AG10803 (cell line): Measurements from ENCODE around the gene PFDN6.
A peak's percentile ranks its signal among the peaks of the same experiment; 100 is the strongest.

Experiments
- DNase-seq: peaks from one replicate; pipeline ENCODE4 v3.0.0; 2010; ENCODE audit warnings: low read depth
- H3K4me3 ChIP-seq: 2 replicates; pipeline ENCODE4 v1.5.1; 2011; ENCODE audit warnings: mild to moderate bottlenecking, low read length, control low read depth
- TF ChIP-seq, protein P1 (sequence below): conservative IDR thresholded peaks from 2 replicates; pipeline ENCODE4 v1.5.1; 2011; ENCODE audit warnings: mild to moderate bottlenecking, low read length, control low read depth, inconsistent platforms

The PFDN6 gene

GRCh38 chr6:33297956-33298772 is 8.8 kb downstream of the PFDN6 start:
- DNase-seq, result peak; percentile 87
- TF ChIP-seq, protein P1, sequence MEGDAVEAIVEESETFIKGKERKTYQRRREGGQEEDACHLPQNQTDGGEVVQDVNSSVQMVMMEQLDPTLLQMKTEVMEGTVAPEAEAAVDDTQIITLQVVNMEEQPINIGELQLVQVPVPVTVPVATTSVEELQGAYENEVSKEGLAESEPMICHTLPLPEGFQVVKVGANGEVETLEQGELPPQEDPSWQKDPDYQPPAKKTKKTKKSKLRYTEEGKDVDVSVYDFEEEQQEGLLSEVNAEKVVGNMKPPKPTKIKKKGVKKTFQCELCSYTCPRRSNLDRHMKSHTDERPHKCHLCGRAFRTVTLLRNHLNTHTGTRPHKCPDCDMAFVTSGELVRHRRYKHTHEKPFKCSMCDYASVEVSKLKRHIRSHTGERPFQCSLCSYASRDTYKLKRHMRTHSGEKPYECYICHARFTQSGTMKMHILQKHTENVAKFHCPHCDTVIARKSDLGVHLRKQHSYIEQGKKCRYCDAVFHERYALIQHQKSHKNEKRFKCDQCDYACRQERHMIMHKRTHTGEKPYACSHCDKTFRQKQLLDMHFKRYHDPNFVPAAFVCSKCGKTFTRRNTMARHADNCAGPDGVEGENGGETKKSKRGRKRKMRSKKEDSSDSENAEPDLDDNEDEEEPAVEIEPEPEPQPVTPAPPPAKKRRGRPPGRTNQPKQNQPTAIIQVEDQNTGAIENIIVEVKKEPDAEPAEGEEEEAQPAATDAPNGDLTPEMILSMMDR, result 0 out of 2 replicates have a peak, but pooled peaks have one; percentile 4

GRCh38 chr6:33298773-33299236 is 9.4 kb downstream of the PFDN6 start, which contains the start of gene RGL2:
RGL2 (minus strand) TSS chr6:33298942; CDS start chr6:33298610, 332 bp downstream.
- peak; percentile 65 for DNase-seq
- TF ChIP-seq, protein P1, result no peak
- peak within 1 kb of the TSS; percentile 99 for H3K4me3 ChIP-seq

More at GRCh38 chr6:33297956-33298772, 8.8 kb downstream of the PFDN6 start:
- H3K4me3 ChIP-seq, result peak overlapping the region; percentile 99

DNA sequence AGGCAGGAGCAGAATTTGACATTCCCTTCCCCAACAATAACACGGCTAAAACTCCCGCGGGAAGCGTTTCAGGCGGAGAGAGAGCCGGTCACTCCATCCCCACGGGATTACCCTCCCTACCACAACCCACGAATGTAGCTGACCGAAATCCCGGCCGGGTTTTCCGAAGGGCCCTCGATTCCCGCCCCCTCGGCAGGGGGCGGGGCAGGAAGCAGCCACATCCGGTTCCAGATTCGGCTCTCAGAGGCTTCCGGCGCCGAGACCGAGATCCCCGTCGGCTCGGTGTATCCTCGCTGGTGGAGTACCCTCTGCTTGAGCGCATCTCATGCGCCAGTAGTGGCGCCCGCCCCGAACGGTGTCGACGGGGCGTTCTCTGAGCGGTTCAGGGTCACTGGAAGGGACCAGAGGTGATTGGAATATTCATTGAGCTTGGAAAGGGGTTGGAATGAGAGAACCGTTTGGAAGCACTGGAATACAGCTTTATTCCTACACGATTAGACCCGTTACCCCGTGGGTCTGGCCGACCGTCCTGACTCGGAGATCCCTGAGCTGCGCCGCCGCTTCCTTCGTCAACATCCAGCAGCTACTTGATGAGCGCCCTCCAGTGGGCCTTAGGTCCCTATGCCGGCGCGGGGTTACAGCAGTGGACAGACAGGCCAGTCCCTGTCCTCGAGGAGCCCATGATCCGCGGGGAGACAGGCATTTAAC is 10.0 kb downstream of the PFDN6 start:
- peak; percentile 91 for DNase-seq
- peak overlapping the region; percentile 99 for H3K4me3 ChIP-seq
- TF ChIP-seq, protein P1, result peak; percentile 74

DNA sequence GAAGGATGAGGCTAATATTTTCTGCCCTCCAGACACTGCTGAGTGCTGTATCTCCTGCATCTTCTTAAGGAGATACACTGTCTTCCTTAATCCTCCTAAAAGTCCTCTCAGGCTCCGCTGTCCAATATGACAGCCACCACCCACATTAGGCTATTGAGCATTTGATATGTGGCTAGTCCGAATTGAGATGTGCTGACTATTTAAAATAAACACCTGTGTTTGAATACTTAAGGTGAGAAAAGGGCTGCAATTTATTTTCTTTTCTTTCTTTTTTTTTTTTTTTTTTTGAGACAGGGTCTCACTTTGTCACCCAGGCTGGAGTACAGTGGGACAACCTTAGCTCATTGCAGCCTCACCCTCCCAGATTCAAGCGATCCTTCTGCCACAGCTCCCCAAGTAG is 12.5 kb downstream of the PFDN6 start:
- no peak for DNase-seq
- TF ChIP-seq, protein P1, result no peak
- H3K4me3 ChIP-seq, result no peak overlapping the region

DNA sequence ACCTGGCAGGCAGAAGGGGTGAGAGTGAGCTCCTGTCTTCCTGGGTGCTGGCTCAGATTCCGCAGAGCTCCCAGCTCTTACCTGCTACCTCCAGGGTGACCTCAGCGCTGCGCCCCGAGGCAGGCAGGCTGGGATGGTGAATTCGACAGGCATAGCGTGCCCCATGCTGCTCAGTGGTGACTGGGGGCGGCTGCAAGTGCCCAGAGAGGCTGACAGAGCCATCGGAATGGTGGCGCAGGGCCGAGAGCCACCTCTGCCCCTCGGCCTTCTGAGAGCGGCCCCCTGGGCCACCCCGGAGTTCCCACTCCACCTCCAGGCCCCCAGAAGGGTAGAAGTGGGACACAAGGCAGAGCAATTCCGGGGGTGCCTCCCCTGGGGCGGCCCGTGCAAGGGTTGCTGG is 14.8 kb downstream of the PFDN6 start:
- TF ChIP-seq, protein P1, result no peak
- no peak overlapping the region for H3K4me3 ChIP-seq
- no peak for DNase-seq

DNA sequence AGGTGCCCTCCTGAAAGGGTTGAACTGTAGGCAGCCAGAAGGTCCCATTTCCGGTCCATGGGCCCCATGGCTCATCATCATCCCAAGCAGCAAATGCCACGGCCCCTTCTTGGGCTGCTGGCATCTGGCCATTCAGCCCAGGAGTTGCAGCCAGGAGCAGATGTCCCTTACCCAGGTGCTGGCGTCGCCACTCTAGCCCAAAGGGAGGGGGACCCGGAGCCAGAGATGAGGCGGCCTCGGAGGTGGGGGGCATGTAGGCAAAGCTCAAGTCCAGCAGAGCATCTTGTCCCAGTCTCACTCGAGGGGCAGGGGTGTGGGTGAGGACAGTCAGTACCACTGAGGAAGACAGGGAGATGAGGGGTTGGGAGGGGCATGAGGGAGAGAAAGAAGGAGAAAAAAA is 15.7 kb downstream of the PFDN6 start:
- DNase-seq, result no peak
- TF ChIP-seq, protein P1, result no peak
- no peak overlapping the region for H3K4me3 ChIP-seq

- no peak overlapping the region for H3K4me3 ChIP-seq
- TF ChIP-seq, protein P1, result no peak
- no peak for DNase-seq
These were observed 17.0 kb downstream of the PFDN6 start for GRCh38 chr6:33306356-33306755.
